Measurements from ENCODE around the gene BEGAIN. TPM values are rescaled to one million over a fixed set of nuclear protein-coding genes. Genes with fewer than 3 reads are reported as not detected.
A peak's percentile ranks its signal among the peaks of the same experiment; 100 is the strongest.

The BEGAIN gene
- total RNA-seq, 1 donor from 2014 or later: 7.0 TPM

- peak; percentile 12 for DNase-seq
- Mint-ChIP-seq H3K4me1 (ENCODE audit: low read depth, unreplicated experiment) (peaks cover 4% of the 10 kb centered on the region), H3K4me3 (ENCODE audit: unreplicated experiment) (no peak overlapping the region), H3K9me3 (ENCODE audit: unreplicated experiment) (peaks cover 10% of the 10 kb centered on the region), H3K36me3 (ENCODE audit: unreplicated experiment) (peaks cover 5% of the 10 kb centered on the region), H3K27ac (ENCODE audit: unreplicated experiment) (no peak overlapping the region), H3K27me3 (ENCODE audit: unreplicated experiment) (peaks cover 12% of the 10 kb centered on the region)
- TF ChIP-seq CTCF (IDR thresholded peaks at IDR 0.05; ENCODE audit: partially characterized antibody, unreplicated experiment): no peak
Observed at GRCh38 chr14:100584056-100585031, 2.9 kb downstream of the BEGAIN start.

- Mint-ChIP-seq H3K27ac (ENCODE audit: unreplicated experiment) (no peak overlapping the region), H3K27me3 (ENCODE audit: unreplicated experiment) (peaks cover 11% of the 10 kb centered on the region), H3K36me3 (ENCODE audit: unreplicated experiment) (peaks cover 5% of the 10 kb centered on the region), H3K4me1 (ENCODE audit: low read depth, unreplicated experiment) (peaks cover under 1% of the 10 kb centered on the region), H3K9me3 (ENCODE audit: unreplicated experiment) (peaks cover 13% of the 10 kb centered on the region), H3K4me3 (ENCODE audit: unreplicated experiment) (peak overlapping the region; percentile 4)
- DNase-seq: no peak
- TF ChIP-seq CTCF (IDR thresholded peaks at IDR 0.05; ENCODE audit: partially characterized antibody, unreplicated experiment): no peak
Observed at GRCh38 chr14:100583245-100583644, 4.0 kb downstream of the BEGAIN start.

- no peak overlapping the region for H3K27ac Mint-ChIP-seq (ENCODE audit: unreplicated experiment)
- peaks cover 5% of the 10 kb centered on the region for H3K36me3 Mint-ChIP-seq (ENCODE audit: unreplicated experiment)
- H3K4me3 Mint-ChIP-seq (ENCODE audit: unreplicated experiment): peak overlapping the region; percentile 4
- DNase-seq: peak; percentile 7
- H3K9me3 Mint-ChIP-seq (ENCODE audit: unreplicated experiment): peaks cover 12% of the 10 kb centered on the region
- H3K27me3 Mint-ChIP-seq (ENCODE audit: unreplicated experiment): peaks cover 11% of the 10 kb centered on the region
- no peaks in the 10 kb centered on the region for H3K4me1 Mint-ChIP-seq (ENCODE audit: low read depth, unreplicated experiment)
- TF ChIP-seq CTCF (IDR thresholded peaks at IDR 0.05; ENCODE audit: partially characterized antibody, unreplicated experiment): no peak
Observed at GRCh38 chr14:100582496-100583165, 4.6 kb downstream of the BEGAIN start.

GRCh38 chr14:100581228-100582145, 5.7 kb downstream of the BEGAIN start:
- Mint-ChIP-seq H3K9me3 (ENCODE audit: unreplicated experiment) (peaks cover 11% of the 10 kb centered on the region), H3K27me3 (ENCODE audit: unreplicated experiment) (peaks cover 11% of the 10 kb centered on the region), H3K4me1 (ENCODE audit: low read depth, unreplicated experiment) (no peaks in the 10 kb centered on the region), H3K27ac (ENCODE audit: unreplicated experiment) (no peak overlapping the region), H3K36me3 (ENCODE audit: unreplicated experiment) (peaks cover 5% of the 10 kb centered on the region), H3K4me3 (ENCODE audit: unreplicated experiment) (no peak overlapping the region)
- peak; percentile 10 for DNase-seq
- no peak for TF ChIP-seq CTCF (IDR thresholded peaks at IDR 0.05; ENCODE audit: partially characterized antibody, unreplicated experiment)
